SJCRH30 (cell line): ENCODE results near the gene TMEM252. TPM values are rescaled to one million over a fixed set of nuclear protein-coding genes. Genes with fewer than 3 reads are reported as not detected.
A peak's percentile ranks its signal among the peaks of the same experiment; 100 is the strongest.

Experiments used
- DNase-seq, 2 experiments: peaks; one replicate each; pipeline ENCODE4 v3.0.0-alpha.2; 2015 to 2020
- H3K27ac ChIP-seq: fragments of 250-450 bp; sonication (Bioruptor Pico); 2 replicates; pipeline ENCODE4 v1.5.1; 2020; ENCODE audit warnings: mild to moderate bottlenecking, moderate library complexity
- H3K27me3 ChIP-seq: fragments of 250-450 bp; sonication (Bioruptor Pico); 2 replicates; pipeline ENCODE4 v1.5.1; 2020; ENCODE audit warnings: mild to moderate bottlenecking, moderate library complexity
- H3K36me3 ChIP-seq: fragments of 250-450 bp; sonication (Bioruptor Pico); 2 replicates; pipeline ENCODE4 v1.5.1; 2020; ENCODE audit warnings: mild to moderate bottlenecking, moderate library complexity
- H3K4me1 ChIP-seq: fragments of 250-450 bp; sonication (Bioruptor Pico); 2 replicates; pipeline ENCODE4 v1.5.1; 2020; ENCODE audit warnings: mild to moderate bottlenecking, moderate library complexity
- H3K4me3 ChIP-seq: fragments of 250-450 bp; sonication (Bioruptor Pico); 2 replicates; pipeline ENCODE4 v1.5.1; 2020; ENCODE audit warnings: mild to moderate bottlenecking, moderate library complexity
- H3K9me3 ChIP-seq: fragments of 250-450 bp; sonication (Bioruptor Pico); replicated peaks from 2 replicates; pipeline ENCODE4 v1.5.1; 2020; ENCODE audit warnings: mild to moderate bottlenecking, moderate library complexity
- total RNA-seq: library from RNA; depleted of rRNA; stranded (reverse); fragments of >200 nt; shearing (Covaris generic); gene quantifications from 2 replicates; pipeline ENCODE4 v1.2.3, GENCODE V29; 2014

TMEM252 gene
- total RNA-seq, 1 experiment from 2014 or later = 1.5 TPM

DNA sequence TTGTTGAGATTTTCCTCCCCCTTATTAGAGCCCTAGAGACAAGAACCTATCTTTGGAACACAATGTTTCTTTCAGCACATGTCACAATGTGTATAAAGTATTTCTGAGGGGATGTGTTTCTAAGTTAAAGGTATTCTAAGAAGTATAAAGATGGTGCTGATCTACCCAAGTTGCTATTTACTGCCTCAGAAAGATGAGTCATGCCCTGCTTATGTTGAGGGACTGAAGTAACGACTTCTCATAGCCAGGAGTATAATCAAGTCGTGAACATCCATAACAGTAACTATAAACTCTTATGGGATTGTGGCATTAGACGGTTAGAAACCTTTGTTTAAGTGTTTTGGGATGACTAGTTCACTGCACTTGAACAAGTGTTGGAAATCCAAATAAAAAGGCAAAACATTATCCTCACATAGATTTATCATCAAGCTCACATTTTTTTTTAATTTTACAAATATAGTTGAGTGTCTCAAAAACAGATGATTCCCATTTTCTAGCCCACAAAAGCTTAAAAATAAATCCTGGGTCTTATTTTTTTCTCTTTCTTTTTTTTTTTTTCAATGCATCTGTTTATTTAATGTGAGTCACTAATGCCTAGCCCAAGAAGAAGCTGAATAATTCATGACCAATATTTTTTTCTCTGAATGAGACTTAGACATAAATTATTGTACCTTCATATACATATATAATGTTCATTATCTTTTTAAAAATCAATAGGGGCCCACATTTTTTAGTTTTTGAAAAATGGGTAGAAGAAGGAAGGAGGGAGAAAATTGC is 12.2 kb upstream of the TMEM252 start:
- no peak overlapping the region for H3K4me3 ChIP-seq
- H3K27ac ChIP-seq = peak overlapping the region; percentile 44
- H3K4me1 ChIP-seq = peaks cover 41% of the 10 kb centered on the region
- H3K9me3 ChIP-seq = no peaks in the 10 kb centered on the region
- peak in 1 of 2 experiments; percentile 70 for DNase-seq
- H3K36me3 ChIP-seq = no peaks in the 10 kb centered on the region
- no peaks in the 10 kb centered on the region for H3K27me3 ChIP-seq

DNA sequence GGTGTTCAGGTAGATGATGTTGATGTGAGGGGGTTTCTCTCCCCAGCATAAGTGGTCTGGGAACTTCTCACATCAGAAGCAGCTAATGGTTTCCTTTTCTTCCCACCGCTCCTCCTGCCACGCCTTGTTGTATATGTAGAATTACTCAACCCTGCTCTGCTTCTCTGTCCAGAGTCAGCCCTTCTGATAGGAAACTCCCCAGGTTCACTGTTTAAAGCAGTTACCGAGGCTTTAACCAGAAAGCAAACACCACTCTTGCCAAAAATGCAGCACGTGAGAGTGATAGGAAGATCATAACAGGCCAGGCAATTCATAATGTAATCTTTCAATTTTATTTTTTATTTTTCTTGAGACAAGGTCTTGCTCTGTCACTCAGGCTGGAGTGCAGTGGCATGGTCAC is 10.5 kb upstream of the TMEM252 start:
- no peaks in the 10 kb centered on the region for H3K27me3 ChIP-seq
- H3K4me3 ChIP-seq = no peak overlapping the region
- H3K4me1 ChIP-seq = peaks cover 56% of the 10 kb centered on the region
- DNase-seq = no peak
- H3K36me3 ChIP-seq = no peaks in the 10 kb centered on the region
- no peaks in the 10 kb centered on the region for H3K9me3 ChIP-seq
- H3K27ac ChIP-seq = no peak overlapping the region

DNA sequence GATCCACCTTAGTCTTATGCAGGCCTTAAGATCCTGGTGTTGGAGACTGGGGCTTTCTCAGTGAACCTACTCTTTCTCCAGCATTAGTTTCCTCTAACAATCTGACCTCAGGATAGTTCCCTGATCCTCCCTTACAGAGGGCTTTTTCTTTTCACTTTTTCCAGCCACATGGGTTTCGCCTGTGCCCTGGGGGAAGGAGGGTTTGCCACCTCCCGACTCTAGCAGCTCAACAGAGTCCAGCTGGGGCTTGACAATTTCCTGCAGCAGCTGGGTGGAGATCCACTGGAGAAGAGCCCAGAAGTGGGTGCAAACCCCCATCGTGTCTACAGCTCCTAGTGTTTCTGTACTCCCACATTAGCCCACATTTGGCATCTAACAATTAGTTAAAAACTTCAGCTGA is 7.6 kb upstream of the TMEM252 start:
- Histone ChIP-seq H3K27ac (peak overlapping the region; percentile 88), H3K36me3 (no peaks in the 10 kb centered on the region), H3K4me1 (peaks cover 62% of the 10 kb centered on the region), H3K9me3 (no peaks in the 10 kb centered on the region), H3K27me3 (no peaks in the 10 kb centered on the region), H3K4me3 (no peak overlapping the region; the same call in 1 of the 2 replicates)
- peak; percentile 75 to 91 for DNase-seq

DNA sequence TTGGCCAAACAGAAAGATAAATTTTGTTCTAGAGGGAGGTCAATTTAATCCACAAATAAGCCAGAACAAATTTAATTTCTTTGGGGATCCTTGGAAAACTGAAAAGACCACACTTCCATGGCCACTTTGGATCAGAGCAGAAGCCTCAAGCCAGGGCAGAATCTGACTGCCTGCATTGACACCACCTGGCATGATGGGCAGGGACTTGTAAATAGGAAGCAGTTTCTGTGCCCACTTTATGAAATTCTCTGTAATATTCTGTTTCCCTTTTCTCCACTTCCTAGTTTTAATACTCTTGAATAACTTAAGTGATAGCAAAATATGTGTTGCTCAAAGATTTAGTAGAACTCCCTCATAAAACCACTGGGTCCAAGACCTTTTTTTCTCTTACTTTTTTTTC is 6.7 kb upstream of the TMEM252 start:
- DNase-seq = peak in 1 of 2 experiments; percentile 55
- Histone ChIP-seq H3K9me3 (no peaks in the 10 kb centered on the region), H3K4me3 (peak overlapping the region; percentile 22; the same call in 1 of the 2 replicates), H3K4me1 (peaks cover 55% of the 10 kb centered on the region), H3K27ac (peak overlapping the region; percentile 88), H3K27me3 (no peaks in the 10 kb centered on the region), H3K36me3 (no peaks in the 10 kb centered on the region)

DNA sequence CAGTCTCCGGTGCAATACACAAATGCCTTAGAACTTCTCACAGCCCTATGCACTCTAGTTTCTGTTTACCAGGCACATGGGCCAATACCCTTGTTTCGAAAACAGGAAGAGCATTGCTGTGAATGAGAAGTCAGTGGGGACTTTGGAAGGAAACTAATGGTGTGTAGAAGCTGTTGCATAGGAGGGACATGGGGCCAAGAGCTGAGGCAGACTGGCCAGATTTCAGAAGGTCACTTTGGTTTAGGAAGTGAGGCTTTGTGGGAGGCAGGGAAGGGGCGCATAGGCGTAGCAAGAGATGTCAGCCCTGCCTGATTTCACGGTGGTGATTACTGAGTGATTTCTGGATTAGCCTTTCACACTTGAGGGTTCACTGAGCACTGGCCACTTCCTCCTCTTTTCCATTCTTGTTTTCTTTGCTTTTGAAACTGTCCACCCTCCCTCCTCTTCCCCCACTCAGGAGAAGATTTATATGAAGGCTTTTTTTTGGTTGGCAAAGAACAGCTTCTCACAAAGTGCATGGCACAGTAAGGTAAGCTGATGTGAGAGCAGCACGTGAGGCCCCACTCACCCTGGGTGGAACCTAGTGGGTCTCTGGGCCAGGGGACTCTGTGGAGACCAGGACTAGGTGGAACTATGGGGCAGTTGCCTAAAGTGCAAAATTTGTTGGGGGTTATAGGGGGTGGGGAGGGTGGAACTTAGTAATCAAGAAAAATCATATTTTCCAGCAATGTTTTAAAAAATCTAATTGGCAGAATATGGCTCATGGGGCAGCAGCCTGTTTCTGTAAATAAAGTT is 6.1 kb upstream of the TMEM252 start:
- Histone ChIP-seq H3K27me3 (no peaks in the 10 kb centered on the region), H3K9me3 (no peaks in the 10 kb centered on the region), H3K4me1 (peaks cover 53% of the 10 kb centered on the region), H3K36me3 (no peaks in the 10 kb centered on the region), H3K27ac (peak overlapping the region; percentile 88), H3K4me3 (peak overlapping the region; percentile 22)
- peak; percentile 90 to 98 for DNase-seq

DNA sequence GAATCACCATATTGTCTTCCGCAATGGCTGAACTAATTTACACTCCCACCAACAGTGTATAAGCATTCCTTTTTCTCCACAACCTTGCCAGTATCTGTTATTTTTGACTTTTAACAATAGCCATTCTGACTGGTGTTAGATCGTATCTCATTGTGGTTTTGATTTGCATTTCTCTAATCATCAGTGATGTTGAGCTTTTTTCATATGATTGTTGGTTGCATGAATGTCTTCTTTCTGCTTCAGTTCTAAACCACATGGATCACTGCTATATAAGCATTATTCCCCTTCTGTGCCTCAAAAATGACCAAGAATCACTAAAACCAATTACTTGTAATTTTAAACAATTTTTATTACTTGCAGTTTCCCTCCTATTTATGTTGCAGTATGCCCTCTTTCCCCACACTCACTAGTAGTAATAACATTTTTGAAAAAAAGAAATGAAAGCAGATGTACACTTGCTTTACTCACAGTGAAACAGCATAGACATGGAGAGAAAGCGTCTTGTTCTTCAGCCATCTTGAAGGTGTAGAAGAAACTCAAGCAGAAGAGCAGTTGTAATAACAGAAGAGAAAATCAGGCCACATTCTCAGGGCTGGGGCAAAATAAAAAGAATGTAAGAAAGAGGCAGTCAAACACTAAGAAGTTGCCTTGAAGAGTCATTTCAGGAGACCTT is 4.5 kb upstream of the TMEM252 start:
- Histone ChIP-seq H3K4me3 (no peak overlapping the region), H3K27me3 (no peaks in the 10 kb centered on the region), H3K36me3 (no peaks in the 10 kb centered on the region), H3K4me1 (peaks cover 70% of the 10 kb centered on the region), H3K27ac (peak overlapping the region; percentile 88), H3K9me3 (no peaks in the 10 kb centered on the region)
- no peak for DNase-seq

DNA sequence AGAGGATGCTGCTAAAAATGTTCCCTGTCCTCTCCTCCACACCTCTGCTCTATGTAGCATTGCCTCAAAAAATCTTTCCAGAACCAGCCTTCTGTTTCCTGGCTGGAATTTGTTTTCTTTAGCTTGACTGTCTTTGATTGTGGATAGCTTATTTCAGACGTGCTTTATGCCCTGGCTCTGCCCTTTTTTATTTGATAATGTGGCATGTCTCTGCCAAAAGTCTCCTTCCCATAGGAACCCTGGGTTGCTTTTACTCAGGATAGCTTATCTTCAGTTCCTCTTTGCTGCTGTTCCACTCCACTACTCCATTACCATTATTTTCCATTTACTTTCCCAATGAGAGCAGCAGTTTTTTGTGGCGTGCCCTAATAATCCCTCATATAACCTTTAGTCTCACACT is 885 bp upstream of the TMEM252 start:
- Histone ChIP-seq H3K27me3 (no peaks in the 10 kb centered on the region), H3K4me3 (peak overlapping the region; percentile 23), H3K27ac (peak overlapping the region; percentile 80), H3K9me3 (no peaks in the 10 kb centered on the region; the same call in 1 of the 2 replicates), H3K4me1 (peaks cover 58% of the 10 kb centered on the region), H3K36me3 (no peaks in the 10 kb centered on the region)
- DNase-seq = no peak

DNA sequence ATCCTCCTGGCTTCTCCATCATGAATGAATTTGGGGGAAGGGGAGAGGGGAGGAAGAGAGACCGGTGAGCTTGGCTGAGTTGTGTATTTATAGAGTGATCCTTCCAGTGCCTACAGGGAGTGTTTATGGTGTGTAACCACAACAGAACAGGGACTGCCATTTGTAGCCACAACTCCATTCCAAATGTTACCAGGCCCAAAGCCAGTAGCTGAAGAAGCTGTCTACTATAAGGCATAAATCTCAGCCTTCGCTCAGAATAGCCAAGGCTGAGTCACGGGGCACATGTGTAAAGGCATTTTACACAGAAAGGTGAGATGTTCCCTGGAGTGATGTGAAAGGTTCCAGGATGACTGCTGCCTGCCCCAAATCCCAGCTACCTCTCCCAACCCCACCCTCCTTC is 2.5 kb downstream of the TMEM252 start:
- Histone ChIP-seq H3K9me3 (no peaks in the 10 kb centered on the region; the same call in 1 of the 2 replicates), H3K36me3 (no peaks in the 10 kb centered on the region), H3K4me3 (no peak overlapping the region), H3K27me3 (no peaks in the 10 kb centered on the region), H3K4me1 (peaks cover 37% of the 10 kb centered on the region), H3K27ac (peak overlapping the region; percentile 2; the same call in 1 of the 2 replicates)
- DNase-seq = peak in 1 of 2 experiments; percentile 40

DNA sequence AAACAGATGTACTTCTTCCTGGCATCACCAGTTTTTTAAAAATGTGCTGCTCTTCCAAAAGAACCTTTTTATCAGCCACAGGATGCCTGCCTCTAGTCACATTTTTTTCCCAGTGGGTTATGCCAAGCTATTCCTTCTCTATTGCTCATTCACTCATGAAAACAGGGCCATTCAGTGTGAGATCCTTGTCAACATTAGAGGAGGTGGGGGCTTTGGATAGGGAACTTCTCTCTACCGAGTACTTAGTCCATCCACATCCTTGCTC is 3.1 kb downstream of the TMEM252 start:
- no peaks in the 10 kb centered on the region for H3K27me3 ChIP-seq
- no peaks in the 10 kb centered on the region for H3K36me3 ChIP-seq
- no peaks in the 10 kb centered on the region; the same call in 1 of the 2 replicates for H3K9me3 ChIP-seq
- no peak for DNase-seq
- peaks cover 37% of the 10 kb centered on the region for H3K4me1 ChIP-seq
- no peak overlapping the region for H3K4me3 ChIP-seq
- no peak overlapping the region for H3K27ac ChIP-seq

DNA sequence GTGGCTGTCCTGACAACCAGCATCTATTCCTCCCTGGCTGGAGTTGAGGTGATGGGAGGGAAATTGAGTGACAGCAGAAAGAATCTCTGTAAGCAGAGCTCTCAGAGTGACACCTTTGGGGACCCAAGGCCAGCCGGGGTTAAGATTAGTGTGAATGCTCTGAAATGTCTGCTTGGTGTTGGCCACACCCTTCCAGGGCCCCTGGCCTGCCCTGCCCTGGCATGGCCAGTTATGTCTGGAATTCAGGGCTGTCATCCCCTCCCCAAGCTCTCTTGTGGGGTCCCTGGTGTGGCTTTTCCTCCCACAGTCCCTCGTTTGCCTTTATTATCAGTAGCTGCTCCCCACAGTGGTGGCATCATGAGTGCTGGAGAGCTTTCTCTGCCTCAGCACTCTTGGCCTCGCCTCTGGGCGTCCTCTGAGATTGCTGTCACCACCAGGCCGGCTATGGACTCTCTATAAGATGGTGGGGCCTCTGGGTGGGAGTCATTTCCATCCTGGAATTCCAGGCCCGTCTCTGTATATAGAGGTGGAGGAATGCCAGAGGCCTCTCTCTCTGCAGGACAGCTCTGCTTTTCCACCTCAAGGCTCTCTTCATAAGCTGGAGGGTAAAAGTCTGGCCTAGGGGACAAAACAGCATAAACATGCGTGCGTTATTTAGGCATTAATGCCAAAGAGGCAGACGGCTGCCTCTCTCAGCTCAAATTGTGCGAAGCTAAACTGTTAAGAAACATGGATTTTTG is 3.6 kb downstream of the TMEM252 start:
- Histone ChIP-seq H3K27me3 (no peaks in the 10 kb centered on the region), H3K4me1 (peaks cover 35% of the 10 kb centered on the region), H3K36me3 (no peaks in the 10 kb centered on the region), H3K27ac (no peak overlapping the region), H3K9me3 (no peaks in the 10 kb centered on the region; the same call in 1 of the 2 replicates), H3K4me3 (no peak overlapping the region)
- no peak for DNase-seq

DNA sequence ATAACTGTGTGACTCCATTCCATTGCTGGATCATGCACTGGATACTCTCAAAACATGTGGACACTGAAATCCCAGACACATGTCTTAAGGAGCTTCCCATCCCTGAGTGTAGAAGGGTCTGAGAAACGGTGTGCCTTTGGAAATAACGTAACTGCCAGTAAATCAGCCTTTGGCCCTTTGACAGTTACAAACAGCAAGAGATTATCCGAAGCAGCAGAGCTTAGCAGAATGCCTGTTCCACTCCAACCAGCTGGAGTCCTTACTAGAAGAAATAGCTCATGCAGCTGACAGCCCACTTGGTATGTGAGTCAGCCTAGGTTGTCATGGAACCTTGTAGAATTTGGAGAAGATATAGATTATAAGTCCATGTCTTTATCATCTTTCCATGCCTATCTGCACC is 7.0 kb downstream of the TMEM252 start:
- Histone ChIP-seq H3K36me3 (peaks cover 28% of the 10 kb centered on the region), H3K4me1 (peaks cover 12% of the 10 kb centered on the region; the same call in 1 of the 2 replicates), H3K9me3 (no peaks in the 10 kb centered on the region), H3K27me3 (no peaks in the 10 kb centered on the region), H3K27ac (no peak overlapping the region), H3K4me3 (no peak overlapping the region)
- no peak for DNase-seq

DNA sequence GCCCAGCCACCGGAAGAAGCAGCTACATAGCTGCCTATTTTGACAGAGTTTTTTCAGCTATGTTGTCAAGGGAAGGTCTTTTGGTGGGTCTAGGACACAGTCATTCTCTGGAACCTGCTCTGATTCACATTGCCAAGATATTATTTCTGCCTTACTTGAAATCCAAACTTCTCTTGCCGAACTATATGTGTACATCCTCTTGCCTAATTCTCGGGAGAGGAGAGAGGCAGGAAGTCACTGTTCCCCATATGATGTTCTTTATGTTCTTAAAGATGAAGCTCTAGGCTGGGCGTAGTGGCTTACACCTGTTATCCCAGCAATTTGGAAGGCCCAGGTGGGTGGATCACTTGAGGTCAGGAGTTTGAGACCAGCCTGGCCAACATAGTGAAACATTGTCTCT is 8.6 kb downstream of the TMEM252 start:
- no peaks in the 10 kb centered on the region for H3K27me3 ChIP-seq
- no peak for DNase-seq
- no peak overlapping the region for H3K4me3 ChIP-seq
- H3K9me3 ChIP-seq = no peaks in the 10 kb centered on the region
- H3K36me3 ChIP-seq = peaks cover 33% of the 10 kb centered on the region
- H3K27ac ChIP-seq = no peak overlapping the region
- peaks cover 3% of the 10 kb centered on the region; the same call in 1 of the 2 replicates for H3K4me1 ChIP-seq

DNA sequence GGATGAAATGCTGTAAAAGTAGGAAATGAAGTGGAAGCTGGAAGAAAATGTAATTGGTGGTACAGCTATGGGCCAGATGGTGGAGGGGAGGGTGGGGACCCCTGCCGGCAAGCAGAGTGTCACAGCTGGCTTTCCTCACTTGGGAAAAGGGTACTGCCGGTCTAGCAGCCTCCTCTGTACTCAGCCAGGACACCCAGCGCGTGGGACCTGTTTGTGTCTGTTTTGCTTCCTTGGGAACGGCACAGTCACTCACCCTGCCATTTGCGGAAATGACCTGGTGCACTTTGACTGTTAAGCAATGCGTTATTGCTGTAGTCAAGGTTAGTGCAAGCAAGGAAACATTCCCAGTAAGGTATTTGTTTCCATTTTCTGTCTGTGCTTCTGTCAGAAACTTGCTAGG is 10.1 kb downstream of the TMEM252 start:
- no peak overlapping the region for H3K27ac ChIP-seq
- H3K4me1 ChIP-seq = no peaks in the 10 kb centered on the region
- no peaks in the 10 kb centered on the region for H3K27me3 ChIP-seq
- H3K4me3 ChIP-seq = no peak overlapping the region
- H3K9me3 ChIP-seq = no peaks in the 10 kb centered on the region
- H3K36me3 ChIP-seq = peaks cover 42% of the 10 kb centered on the region
- no peak for DNase-seq

DNA sequence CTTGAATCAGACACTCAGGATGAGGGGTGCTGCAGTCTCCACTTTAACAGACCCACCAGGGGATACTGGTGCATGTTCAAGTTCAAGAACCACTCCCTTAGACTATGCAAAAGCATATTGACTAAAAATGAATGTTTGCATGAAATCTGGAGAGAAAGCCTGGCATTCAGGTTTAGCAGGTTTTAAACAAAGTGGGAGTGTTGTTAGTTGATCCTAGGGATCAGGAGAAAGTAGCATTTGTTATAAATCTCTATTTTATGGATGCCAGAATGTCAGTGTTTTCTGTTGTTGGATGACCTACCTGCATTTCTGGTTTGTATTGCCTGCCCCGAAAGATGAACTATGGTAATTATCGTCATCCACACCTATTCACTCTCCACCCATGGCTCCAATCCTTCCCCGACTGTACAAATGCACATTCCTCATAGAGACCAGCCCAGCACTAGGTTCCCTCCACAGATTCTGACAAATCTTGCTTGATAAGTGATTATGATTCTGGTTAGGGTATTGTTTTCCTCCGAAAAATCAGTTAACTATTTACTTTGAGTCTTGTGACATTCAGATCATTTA is 17.2 kb downstream of the TMEM252 start:
- H3K4me3 ChIP-seq = no peak overlapping the region
- H3K9me3 ChIP-seq = no peaks in the 10 kb centered on the region
- no peak overlapping the region for H3K27ac ChIP-seq
- H3K4me1 ChIP-seq = no peaks in the 10 kb centered on the region
- H3K36me3 ChIP-seq = peaks cover 22% of the 10 kb centered on the region
- no peaks in the 10 kb centered on the region for H3K27me3 ChIP-seq
- DNase-seq = no peak
